Fibroblast of villous mesenchyme (primary cell): ENCODE data around the gene CXCL14. TPM values are rescaled to one million over a fixed set of nuclear protein-coding genes. Genes with fewer than 3 reads are reported as not detected.

Experiments used
- DNase-seq: peaks from one replicate; pipeline ENCODE4 v3.0.0-alpha.2; 2010; ENCODE audit warnings: low read depth
- H3K4me3 ChIP-seq: 2 replicates; pipeline ENCODE4 v1.5.1; 2011; ENCODE audit warnings: low read depth, mild to moderate bottlenecking, low read length
- total RNA-seq: library from RNA; depleted of rRNA; stranded (reverse); fragments of >200 nt; gene quantifications from 2 replicates; pipeline ENCODE4 v1.2.3, GENCODE V29; 2012
- TF ChIP-seq, protein P1 (sequence below): IDR thresholded peaks from 2 replicates; pipeline ENCODE4 v1.5.1; 2012; ENCODE audit warnings: low read depth, mild to moderate bottlenecking, low read length; ENCODE audit not compliant: insufficient read depth

The CXCL14 gene
- total RNA-seq, 1 donor, result not detected

DNA sequence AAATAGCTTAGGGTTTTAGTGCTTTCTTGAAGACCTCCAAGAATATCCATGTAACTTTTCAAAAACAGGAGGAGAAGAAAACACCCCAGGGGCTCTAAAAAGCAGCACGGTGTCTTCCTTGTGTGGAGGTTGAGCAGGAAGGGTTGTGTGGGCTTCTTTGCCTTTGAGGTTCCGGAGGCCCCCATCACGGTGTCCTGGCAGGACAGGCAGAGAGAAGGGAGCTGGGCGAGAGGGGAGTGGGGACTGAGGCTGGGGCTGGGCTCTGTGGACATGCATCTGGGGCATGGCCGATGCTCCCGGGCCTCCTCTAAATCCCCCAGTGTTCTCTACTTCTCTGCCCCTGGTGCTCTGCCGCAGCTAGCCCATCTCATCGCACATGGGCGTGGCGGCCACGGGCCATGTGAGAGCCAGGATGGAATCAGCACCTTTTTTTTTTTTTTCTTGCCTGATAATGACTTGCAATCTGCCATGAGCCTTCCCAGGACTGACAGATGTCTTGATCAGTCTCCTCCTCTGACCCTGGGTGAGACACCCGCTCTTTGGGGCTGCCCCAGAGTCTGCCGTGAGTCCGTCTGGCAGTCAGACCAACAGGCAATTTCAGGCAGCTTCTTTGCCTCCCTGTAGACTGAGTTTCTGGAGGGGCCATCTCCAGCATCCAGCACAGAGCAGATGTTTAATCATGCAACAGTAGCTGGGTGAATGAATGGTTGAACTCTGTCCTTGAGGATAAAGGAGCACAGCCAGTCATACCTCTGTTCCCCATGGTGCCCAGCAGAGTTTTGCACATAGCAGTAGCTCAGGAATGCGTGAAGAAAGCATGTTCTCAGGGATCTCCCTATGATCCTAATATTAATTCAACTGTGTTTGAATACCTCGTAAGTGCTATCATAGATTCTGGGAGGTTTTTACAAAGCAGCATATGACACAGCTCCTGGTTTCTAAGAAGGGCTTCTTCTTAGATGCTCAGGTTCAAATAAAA lies 12.1 kb downstream of the CXCL14 start:
- H3K4me3 ChIP-seq, result no peak overlapping the region
- DNase-seq, result no peak
- TF ChIP-seq, protein P1, sequence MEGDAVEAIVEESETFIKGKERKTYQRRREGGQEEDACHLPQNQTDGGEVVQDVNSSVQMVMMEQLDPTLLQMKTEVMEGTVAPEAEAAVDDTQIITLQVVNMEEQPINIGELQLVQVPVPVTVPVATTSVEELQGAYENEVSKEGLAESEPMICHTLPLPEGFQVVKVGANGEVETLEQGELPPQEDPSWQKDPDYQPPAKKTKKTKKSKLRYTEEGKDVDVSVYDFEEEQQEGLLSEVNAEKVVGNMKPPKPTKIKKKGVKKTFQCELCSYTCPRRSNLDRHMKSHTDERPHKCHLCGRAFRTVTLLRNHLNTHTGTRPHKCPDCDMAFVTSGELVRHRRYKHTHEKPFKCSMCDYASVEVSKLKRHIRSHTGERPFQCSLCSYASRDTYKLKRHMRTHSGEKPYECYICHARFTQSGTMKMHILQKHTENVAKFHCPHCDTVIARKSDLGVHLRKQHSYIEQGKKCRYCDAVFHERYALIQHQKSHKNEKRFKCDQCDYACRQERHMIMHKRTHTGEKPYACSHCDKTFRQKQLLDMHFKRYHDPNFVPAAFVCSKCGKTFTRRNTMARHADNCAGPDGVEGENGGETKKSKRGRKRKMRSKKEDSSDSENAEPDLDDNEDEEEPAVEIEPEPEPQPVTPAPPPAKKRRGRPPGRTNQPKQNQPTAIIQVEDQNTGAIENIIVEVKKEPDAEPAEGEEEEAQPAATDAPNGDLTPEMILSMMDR, result no peak

DNA sequence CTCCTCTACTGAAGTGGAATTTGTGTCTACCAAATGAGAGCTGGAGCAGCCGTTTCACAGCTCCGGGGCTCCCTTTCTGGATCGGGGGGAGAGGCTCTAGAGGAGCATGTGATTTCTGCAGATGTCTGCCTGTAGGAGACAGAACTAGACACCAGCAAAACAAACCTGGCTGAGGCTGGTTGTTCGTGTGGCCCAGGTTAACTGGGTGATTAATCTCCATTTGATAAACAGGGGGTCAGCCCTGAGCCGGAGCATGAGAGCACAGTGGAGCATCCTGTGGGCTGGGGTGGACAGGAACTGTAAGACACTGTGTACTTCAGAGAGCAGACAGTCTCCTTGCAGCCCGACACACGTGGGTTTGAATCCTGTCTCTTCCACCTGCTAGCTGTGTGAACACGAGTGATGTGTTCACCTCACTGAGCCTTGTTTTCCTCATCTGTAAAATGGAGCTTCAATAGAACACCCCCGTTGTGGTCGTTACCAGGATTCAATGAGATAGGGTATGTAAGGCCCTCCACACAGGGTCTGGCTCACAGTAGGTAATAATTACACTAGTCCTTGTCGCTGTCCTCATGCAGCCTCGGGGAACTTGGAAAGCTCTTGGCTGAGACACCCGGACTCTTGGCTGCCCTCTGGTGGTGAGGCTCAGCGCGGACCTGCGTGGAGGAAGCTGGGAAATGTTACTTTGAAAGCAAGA lies 12.9 kb downstream of the CXCL14 start:
- peak; percentile 58 for DNase-seq
- H3K4me3 ChIP-seq, result no peak overlapping the region
- TF ChIP-seq, protein P1, result peak; percentile 93

DNA sequence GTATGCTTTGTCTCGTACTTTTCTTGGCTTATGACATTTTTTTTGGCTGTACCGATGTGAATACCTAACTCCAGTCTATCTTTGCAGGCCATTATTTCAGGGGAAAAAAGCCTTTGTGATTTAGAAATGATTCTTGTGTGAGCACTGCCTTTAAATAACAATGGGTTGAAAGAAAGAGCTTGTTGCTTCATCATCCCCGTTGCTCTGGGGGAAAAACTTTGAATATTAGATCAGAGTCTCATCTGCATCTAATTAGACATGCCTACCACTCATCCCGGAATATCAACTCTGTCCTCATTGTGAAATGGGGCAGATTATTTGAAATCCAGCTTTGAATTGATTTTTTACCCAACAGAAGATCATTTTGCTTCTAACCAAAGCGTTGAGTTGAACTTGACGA lies 13.5 kb downstream of the CXCL14 start:
- TF ChIP-seq, protein P1, result no peak
- H3K4me3 ChIP-seq, result no peak overlapping the region
- DNase-seq, result no peak

DNA sequence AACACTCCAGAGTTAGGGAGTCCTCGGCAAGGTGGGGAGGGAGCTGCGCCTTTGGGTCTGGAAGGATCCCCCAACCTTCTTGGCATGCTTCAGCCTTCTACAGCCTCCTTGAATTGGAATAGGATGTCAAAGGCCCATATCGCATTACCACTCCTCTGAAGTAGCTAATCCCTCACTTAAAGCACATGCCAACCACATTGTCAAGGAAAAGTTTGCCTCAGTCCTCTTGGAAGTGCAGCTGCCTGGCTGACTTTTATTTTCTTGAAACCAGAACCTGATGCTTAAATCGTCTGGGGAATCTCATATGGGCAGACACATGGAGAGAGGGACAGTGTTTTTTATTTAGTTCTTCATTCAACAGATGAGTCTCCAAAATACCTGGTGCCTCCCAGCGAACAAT lies 14.5 kb downstream of the CXCL14 start:
- no peak overlapping the region for H3K4me3 ChIP-seq
- TF ChIP-seq, protein P1, result no peak
- no peak for DNase-seq

DNA sequence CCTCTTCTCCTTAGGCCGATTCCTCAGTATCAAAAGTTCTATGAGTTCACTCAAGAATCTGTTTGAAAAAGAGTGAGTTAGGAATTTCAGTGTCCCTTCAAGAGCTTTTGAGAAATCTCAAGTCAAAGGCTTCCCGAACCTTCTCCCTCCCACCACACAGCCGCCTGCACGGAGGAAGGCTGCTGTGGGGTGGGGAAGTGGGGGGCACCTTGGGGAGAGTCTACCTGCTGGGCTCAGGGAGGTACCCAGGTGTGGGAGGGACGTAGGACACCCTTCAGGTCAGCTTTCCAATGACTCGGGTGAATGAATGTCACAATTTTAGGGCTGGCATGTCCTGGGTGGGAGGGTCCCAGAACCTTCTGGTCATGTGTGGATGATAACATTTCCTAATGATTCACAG lies 17.5 kb downstream of the CXCL14 start:
- no peak overlapping the region for H3K4me3 ChIP-seq
- TF ChIP-seq, protein P1, result no peak
- no peak for DNase-seq

DNA sequence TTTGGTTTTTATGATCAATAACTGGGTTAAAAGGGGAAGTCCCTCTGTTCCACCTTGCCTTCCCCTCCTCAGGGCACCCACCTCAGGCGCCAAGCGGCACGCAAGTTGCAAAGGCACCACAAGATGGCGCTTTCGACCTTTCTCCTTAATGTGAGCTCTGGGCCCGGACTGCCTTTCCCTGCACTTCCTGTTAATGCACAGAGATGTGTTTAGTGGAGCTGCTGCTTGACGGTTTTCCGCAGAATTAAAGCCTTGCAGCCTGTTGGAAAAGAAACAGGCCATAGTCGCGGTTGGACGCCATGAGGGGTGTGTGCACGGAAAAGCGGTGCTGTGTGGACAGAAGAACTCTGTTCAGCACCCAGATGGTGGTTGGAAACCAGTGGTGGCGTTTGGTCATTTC lies 17.9 kb downstream of the CXCL14 start:
- DNase-seq, result peak; percentile 71
- TF ChIP-seq, protein P1, result peak; percentile 88
- H3K4me3 ChIP-seq, result no peak overlapping the region
